ENCODE data around the gene ZNF575. TPM values are rescaled to one million over a fixed set of nuclear protein-coding genes. Genes with fewer than 3 reads are reported as not detected.

The ZNF575 gene
- total RNA-seq, 4 donors from 2014 or later: 0.66 to 0.97 (median 0.82) TPM

GRCh38 chr19:43496960-43497359, 36.0 kb upstream of the ZNF575 start:
- peaks cover 7 to 60% (median 38%) of the 10 kb centered on the region in 4 donors for H3K36me3 ChIP-seq
- H3K4me3 ChIP-seq: no peak overlapping the region
- H3K4me1 ChIP-seq: peaks cover 0 to 15% (median 5%) of the 10 kb centered on the region in 4 donors
- DNase-seq (ENCODE audit: extremely low spot score): no peak
- H3K9me3 ChIP-seq: no peaks in the 10 kb centered on the region
- intact Hi-C loops (cut with DNase I): no loop called here
- H3K27me3 ChIP-seq: no peaks in the 10 kb centered on the region
- no peak overlapping the region for H3K27ac ChIP-seq (replicated peaks in 1 of 4)
- TF ChIP-seq, protein P1, sequence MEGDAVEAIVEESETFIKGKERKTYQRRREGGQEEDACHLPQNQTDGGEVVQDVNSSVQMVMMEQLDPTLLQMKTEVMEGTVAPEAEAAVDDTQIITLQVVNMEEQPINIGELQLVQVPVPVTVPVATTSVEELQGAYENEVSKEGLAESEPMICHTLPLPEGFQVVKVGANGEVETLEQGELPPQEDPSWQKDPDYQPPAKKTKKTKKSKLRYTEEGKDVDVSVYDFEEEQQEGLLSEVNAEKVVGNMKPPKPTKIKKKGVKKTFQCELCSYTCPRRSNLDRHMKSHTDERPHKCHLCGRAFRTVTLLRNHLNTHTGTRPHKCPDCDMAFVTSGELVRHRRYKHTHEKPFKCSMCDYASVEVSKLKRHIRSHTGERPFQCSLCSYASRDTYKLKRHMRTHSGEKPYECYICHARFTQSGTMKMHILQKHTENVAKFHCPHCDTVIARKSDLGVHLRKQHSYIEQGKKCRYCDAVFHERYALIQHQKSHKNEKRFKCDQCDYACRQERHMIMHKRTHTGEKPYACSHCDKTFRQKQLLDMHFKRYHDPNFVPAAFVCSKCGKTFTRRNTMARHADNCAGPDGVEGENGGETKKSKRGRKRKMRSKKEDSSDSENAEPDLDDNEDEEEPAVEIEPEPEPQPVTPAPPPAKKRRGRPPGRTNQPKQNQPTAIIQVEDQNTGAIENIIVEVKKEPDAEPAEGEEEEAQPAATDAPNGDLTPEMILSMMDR (IDR thresholded peaks at IDR 0.05): no peak
- TF ChIP-seq POLR2AphosphoS5 (IDR thresholded peaks at IDR 0.05) (no peak), POLR2A (IDR thresholded peaks at IDR 0.05; ENCODE audit: low read depth) (no peak), EP300 (IDR thresholded peaks at IDR 0.05) (no peak)
- 96% methylated on average over 7 of the region's 7 CpGs for WGBS

- no peak overlapping the region for H3K4me3 ChIP-seq
- H3K27me3 ChIP-seq: no peaks in the 10 kb centered on the region
- intact Hi-C loops (cut with DNase I): no loop called here
- 67% methylated on average over 5 of the region's 5 CpGs for WGBS
- TF ChIP-seq, protein P1 (IDR thresholded peaks at IDR 0.05): no peak
- TF ChIP-seq POLR2A (IDR thresholded peaks at IDR 0.05; ENCODE audit: low read depth): no peak
- TF ChIP-seq POLR2AphosphoS5 (IDR thresholded peaks at IDR 0.05): no peak
- no peak for TF ChIP-seq EP300 (IDR thresholded peaks at IDR 0.05)
- peaks cover 5 to 28% (median 19%) of the 10 kb centered on the region in 4 donors for H3K4me1 ChIP-seq
- H3K36me3 ChIP-seq: peaks cover 7 to 54% (median 38%) of the 10 kb centered on the region in 4 donors
- H3K9me3 ChIP-seq: no peaks in the 10 kb centered on the region
- DNase-seq (ENCODE audit: extremely low spot score): no peak
- no peak overlapping the region for H3K27ac ChIP-seq (replicated peaks in 1 of 4)
Measured at GRCh38 chr19:43498233-43498842, 34.6 kb upstream of the ZNF575 start.

DNA sequence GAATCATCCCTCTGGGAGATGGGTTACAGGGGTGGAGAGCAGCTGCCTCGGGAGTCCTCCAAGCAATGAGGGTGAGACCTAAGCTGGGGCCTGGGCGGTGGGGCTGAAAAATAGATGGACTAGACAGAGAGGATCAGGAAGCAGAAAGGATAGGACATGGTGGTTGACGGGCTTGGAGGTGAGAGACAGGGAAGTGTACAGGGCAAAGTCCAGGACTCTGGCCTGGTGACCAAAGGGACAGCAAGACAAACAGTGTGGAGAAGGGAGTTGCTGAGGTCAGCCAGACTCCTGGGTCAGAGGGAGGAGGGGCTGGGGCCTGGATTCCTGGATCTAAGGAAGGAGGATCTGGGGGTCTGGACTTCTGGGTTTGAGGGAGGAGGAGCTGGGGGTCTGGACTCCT, 33.9 kb upstream of the ZNF575 start:
- Histone ChIP-seq H3K4me3 (no peak overlapping the region), H3K4me1 (peaks cover 7 to 29% (median 21%) of the 10 kb centered on the region in 4 donors), H3K36me3 (peaks cover 7 to 51% (median 37%) of the 10 kb centered on the region in 4 donors), H3K27ac (replicated peaks in 1 of 4) (no peak overlapping the region), H3K27me3 (no peaks in the 10 kb centered on the region), H3K9me3 (no peaks in the 10 kb centered on the region)
- no peak for DNase-seq (ENCODE audit: extremely low spot score)
- 84% methylated on average over 3 of the region's 3 CpGs for whole genome bisulfite sequencing
- intact Hi-C loops (cut with DNase I): no loop called here
- TF ChIP-seq, protein P1 (IDR thresholded peaks at IDR 0.05): no peak
- TF ChIP-seq POLR2AphosphoS5 (IDR thresholded peaks at IDR 0.05): no peak
- no peak for TF ChIP-seq EP300 (IDR thresholded peaks at IDR 0.05)
- no peak for TF ChIP-seq POLR2A (IDR thresholded peaks at IDR 0.05; ENCODE audit: low read depth)

GRCh38 chr19:43501661-43502418, 31.1 kb upstream of the ZNF575 start:
- WGBS: 63% methylated on average over 29 of the region's 43 CpGs
- Histone ChIP-seq H3K27ac (replicated peaks in 1 of 4) (no peak overlapping the region), H3K27me3 (no peaks in the 10 kb centered on the region), H3K36me3 (peaks cover 0 to 30% (median 21%) of the 10 kb centered on the region in 4 donors), H3K4me1 (peaks cover 14 to 39% (median 29%) of the 10 kb centered on the region in 4 donors), H3K9me3 (no peaks in the 10 kb centered on the region), H3K4me3 (peak overlapping the region in 2 of 4 donors; percentile 5 to 24)
- TF ChIP-seq, protein P1 (IDR thresholded peaks at IDR 0.05): no peak
- no peak for DNase-seq (ENCODE audit: extremely low spot score)
- intact Hi-C loops (cut with DNase I): loop anchor here (5.0 kb wide), 1 partner anchor 40 kb away; no protein-coding TSS in a partner anchor
